Measurements from ENCODE around the gene TSPAN15. TPM values are rescaled to one million over a fixed set of nuclear protein-coding genes. Genes with fewer than 3 reads are reported as not detected.

Gene TSPAN15
- total RNA-seq, 2 experiments from 2014 or later, result 2.4 to 3.1 TPM

- Histone ChIP-seq H3K79me2 (ENCODE audit: insufficient read depth, low read depth, low read length) (no peaks in the 10 kb centered on the region), H3K4me1 (ENCODE audit: insufficient read depth, low read length, poor library complexity, severe bottlenecking) (no peaks in the 10 kb centered on the region), H4K20me1 (ENCODE audit: insufficient read depth, low read length) (no peaks in the 10 kb centered on the region), H3K27ac (ENCODE audit: low read depth, low read length, poor library complexity, severe bottlenecking) (no peak overlapping the region), H3K9me2 (ENCODE audit: insufficient read depth, low read length) (no peaks in the 10 kb centered on the region), H3K4me3 (ENCODE audit: low read depth, low read length, poor library complexity, severe bottlenecking) (no peak overlapping the region), H3K9me3 (ENCODE audit: low read length) (peaks cover 9% of the 10 kb centered on the region; the same call in 1 of the 2 replicates), H3K4me2 (ENCODE audit: low read length) (no peak overlapping the region), H2AFZ (ENCODE audit: low read length) (no peak overlapping the region), H3K36me3 (ENCODE audit: insufficient read depth, low read length) (no peaks in the 10 kb centered on the region)
- ChIA-PET POLR2A (no interaction called here), CTCF (ENCODE audit: unreplicated experiment) (no interaction called here)
- intact Hi-C loops (cut with micrococcal nuclease; ENCODE audit: unreplicated experiment), result no loop called here
- BruUV-seq (replicated peaks), result no TSS peak
- no peak for DNase-seq (ENCODE audit: low spot score)
- TF ChIP-seq CTCF (conservative IDR thresholded peaks at IDR 0.05; ENCODE audit: low read length), result no peak
- no peak for TF ChIP-seq EZH2phosphoT487 (IDR thresholded peaks at IDR 0.05; ENCODE audit: borderline replicate concordance, low read depth, low read length)
These were observed 38.3 kb downstream of the TSPAN15 start for GRCh38 chr10:69489506-69490090.

GRCh38 chr10:69490876-69491275, 39.6 kb downstream of the TSPAN15 start:
- CTCF ChIA-PET (ENCODE audit: unreplicated experiment), result no interaction called here

More at GRCh38 chr10:69490876-69491275, 39.6 kb downstream of the TSPAN15 start:
- Histone ChIP-seq H3K27ac (ENCODE audit: low read depth, low read length, poor library complexity, severe bottlenecking) (no peak overlapping the region), H3K79me2 (ENCODE audit: insufficient read depth, low read depth, low read length) (no peaks in the 10 kb centered on the region), H2AFZ (ENCODE audit: low read length) (no peak overlapping the region), H3K4me2 (ENCODE audit: low read length) (no peak overlapping the region), H4K20me1 (ENCODE audit: insufficient read depth, low read length) (no peaks in the 10 kb centered on the region), H3K9me2 (ENCODE audit: insufficient read depth, low read length) (no peaks in the 10 kb centered on the region), H3K9me3 (ENCODE audit: low read length) (peaks cover 9% of the 10 kb centered on the region; the same call in 1 of the 2 replicates), H3K36me3 (ENCODE audit: insufficient read depth, low read length) (no peaks in the 10 kb centered on the region), H3K4me1 (ENCODE audit: insufficient read depth, low read length, poor library complexity, severe bottlenecking) (no peaks in the 10 kb centered on the region), H3K4me3 (ENCODE audit: low read depth, low read length, poor library complexity, severe bottlenecking) (no peak overlapping the region)
- no peak for DNase-seq (ENCODE audit: low spot score)
- intact Hi-C loops (cut with micrococcal nuclease; ENCODE audit: unreplicated experiment), result no loop called here
- POLR2A ChIA-PET, result no interaction called here
- BruUV-seq (replicated peaks), result no TSS peak
- TF ChIP-seq CTCF (conservative IDR thresholded peaks at IDR 0.05; ENCODE audit: low read length) (no peak), EZH2phosphoT487 (IDR thresholded peaks at IDR 0.05; ENCODE audit: borderline replicate concordance, low read depth, low read length) (no peak)
